Measurements from ENCODE around the gene FAAP100.

Gene FAAP100

DNA sequence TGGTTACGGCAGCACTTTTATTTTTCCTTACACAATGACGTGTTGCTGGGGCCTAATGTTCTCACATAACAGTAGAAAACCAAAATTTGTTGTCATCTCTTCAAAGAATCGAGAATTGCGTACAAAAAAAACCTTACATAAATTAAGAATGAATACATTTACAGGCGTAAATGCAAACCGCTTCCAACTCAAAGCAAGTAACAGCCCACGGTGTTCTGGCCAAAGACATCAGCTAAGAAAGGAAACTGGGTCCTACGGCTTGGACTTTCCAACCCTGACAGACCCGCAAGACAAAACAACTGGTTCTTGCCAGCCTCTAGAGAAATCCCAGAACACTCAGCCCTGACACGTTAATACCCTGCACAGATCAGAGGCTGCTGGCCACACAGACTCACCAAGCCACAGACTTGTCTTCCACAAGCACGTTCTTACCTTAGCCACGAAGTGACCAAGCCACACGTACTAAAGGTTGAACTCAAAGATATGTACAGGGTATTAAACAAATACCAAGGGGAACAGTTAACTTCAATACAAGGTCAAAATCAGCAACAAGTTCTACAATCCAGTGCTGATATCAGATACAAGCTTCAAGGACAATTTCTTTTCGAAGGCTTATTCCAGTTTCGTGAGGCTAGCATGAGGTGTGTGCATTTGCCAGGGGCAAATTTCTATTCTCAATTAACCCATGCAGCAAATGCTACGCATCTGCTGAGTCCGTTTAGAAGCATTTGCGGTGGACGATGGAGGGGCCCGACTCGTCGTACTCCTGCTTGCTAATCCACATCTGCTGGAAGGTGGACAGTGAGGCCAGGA, 42.0 kb downstream of the FAAP100 start:
- DNase-seq, result no peak

DNA sequence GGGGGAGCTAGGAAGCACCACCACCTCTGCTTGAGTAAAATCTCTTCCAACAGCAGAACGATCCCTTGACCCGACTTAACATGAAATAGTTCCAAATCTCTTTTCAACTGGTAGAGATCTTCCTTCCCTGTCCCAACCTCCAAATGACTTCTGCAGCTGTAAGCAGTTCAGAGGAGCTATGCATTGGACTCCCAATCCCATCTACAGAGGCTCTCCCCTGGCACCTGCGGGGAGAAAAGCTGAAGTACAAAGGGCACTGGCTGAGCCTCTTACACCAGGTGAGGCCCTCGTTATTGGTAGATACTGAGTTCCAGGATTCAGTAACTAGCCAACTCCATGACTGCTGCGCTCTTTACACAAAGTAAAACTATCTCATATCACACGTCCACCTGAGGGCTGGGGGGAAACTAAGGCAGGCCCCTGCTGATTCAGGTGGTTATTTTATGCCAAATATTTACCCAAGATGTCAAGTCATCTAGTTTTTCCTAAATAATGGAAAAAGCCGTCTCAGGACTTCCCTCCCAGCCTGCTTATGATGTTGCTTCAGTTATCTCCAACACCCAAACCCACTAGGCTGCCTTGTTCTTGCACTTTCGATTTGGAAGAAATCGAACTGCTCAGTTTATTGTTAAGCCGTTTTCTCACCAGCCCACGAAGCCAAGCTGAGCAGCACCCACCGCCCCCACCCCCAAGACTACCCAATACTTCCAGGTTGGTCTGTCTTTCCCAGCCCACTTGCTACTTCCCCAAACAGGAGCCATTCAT, 42.8 kb downstream of the FAAP100 start:
- peak; percentile 52 for DNase-seq

DNA sequence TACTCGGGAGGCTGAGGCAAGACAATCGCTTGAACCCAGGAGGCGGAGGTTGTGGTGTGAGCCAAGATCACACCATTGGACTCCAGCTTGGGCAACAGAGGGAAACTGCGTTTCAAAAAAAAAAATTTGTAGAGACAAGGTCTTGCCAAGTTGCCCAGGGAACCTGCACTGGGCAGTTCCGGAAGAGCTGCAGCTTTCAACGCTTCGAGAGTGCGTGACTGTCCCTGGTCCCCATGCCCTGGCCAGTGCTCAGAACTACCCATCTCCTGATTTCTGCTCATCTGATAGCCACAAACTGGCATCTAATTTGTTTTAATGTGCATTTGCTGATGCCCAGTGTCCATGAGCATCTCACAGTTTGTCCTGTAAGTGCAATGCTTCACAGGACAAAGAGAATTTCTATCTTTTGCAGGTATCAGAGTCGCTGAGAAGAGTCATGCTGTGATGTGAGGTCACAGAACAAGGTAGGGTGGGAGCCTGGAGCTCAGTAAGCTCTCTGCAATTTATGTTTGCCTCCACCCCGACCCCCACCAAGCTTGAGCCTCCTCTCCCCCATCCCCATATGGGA, 43.4 kb downstream of the FAAP100 start:
- no peak for DNase-seq

DNA sequence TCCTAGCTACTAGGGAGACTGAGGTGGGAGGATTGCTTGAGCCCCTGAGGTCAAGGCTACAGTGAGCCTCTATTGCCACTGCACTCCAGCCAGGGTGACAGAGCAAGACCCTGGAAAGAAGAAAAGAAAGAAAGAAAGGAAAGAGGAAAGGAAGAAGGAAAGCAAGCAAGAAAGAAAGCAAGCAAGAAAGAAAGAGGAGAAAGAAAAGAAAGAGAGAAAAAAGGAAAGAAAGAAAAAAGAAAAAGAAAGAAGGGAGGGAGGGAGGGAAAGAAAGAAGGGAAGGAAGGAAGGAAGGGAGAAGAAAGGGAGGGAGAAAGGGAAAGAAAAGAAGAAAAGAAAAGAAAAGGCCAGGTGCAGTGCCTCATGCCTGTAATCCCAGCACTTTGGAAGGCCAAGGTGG, 48.5 kb downstream of the FAAP100 start:
- no peak for DNase-seq

DNA sequence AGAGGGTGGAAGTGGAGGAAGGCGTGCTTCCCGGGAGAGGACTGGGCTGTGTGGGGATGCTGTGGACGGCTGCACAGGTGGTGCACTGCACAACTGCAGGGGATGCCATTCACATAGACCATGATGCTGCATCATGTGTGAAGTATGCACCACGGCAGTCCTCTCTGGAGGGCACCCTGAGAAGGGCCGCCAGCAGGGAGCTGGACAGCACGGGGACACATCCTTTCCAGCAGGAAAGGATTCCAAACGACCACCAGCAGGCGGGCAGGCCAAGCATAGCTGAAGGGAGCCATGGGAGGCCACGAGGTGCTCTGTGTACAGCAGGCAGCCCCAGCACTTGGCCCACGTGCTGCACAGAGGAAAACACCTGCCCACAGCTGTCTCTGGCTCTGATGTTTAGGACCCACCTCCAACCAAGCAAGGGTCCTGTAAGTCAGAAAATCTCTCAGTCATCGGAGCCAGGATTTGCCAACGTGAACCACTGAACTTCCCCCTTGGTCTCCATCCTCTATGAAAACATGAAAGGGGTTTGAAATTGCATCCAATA, 49.6 kb downstream of the FAAP100 start:
- DNase-seq, result no peak

DNA sequence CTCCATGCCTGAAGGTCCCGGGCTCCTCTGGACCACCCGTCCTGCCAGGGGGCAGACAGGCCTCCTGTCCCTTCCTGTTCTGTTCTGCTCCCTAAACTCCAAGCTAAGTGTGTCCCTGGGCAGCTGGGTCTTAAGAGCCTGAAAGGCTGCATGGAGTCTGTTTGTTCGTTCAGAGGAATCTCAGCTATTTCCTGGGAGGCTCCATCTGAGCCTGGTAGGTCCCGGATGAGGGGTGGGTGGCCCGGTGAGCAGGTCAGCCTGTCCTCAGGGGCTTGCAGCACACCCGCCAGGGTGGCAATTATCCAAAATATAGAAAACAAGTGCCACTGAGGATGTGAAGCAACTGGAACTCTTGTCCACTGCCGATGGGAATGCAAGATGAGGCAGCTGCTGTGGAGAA, 52.1 kb downstream of the FAAP100 start:
- no peak for DNase-seq

DNA sequence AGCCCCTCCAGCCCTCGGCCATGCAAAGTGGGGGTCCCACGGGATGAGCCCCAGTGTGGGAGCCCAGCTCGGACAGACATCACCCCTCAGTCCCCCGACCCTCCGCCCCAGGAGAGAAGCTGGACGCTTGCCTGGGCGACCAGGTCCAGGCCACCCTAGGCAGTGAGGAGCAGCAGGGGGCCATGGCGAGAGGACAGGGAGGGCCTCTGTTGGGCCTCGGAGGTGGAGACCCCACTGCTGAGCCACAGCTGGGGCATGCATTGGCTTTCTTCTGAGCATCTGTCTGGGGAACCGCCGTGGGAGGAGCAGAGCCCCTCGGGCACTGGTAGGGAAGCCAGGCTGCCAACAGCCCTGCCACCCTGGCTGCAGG, 52.6 kb downstream of the FAAP100 start:
- DNase-seq, result no peak

DNA sequence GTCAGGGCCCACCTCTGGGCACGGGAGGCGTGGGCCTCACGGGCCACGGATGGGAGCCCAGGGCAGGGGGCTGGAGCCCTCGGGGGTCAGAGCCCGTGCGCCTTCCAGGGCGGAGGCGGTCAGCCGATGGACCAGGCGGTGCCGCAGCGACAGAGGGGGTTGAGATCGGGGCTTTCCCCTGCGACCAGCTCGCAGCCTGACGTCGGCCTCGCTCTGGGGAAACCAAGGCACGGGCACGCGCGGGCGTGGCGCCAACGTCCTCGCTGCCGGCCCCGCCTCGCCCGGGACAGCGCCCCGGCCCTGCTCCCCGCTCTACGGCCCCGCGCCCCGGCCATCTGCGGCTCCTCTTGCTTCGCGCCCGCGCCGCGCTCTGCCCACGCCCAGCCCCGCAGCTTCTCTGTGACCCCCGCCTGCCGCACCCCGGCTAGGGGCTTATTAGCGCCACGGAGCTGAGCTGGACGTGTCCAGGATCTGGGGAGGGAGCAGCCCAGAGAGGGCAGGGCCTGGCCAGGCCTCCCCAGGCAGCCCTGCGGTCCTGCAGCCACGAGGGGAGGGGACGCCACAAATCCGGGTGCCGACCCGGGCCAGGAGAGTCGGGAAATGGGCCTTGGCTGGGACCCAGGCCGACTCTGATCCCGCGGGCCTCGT, 53.1 kb downstream of the FAAP100 start:
- no peak for DNase-seq

DNA sequence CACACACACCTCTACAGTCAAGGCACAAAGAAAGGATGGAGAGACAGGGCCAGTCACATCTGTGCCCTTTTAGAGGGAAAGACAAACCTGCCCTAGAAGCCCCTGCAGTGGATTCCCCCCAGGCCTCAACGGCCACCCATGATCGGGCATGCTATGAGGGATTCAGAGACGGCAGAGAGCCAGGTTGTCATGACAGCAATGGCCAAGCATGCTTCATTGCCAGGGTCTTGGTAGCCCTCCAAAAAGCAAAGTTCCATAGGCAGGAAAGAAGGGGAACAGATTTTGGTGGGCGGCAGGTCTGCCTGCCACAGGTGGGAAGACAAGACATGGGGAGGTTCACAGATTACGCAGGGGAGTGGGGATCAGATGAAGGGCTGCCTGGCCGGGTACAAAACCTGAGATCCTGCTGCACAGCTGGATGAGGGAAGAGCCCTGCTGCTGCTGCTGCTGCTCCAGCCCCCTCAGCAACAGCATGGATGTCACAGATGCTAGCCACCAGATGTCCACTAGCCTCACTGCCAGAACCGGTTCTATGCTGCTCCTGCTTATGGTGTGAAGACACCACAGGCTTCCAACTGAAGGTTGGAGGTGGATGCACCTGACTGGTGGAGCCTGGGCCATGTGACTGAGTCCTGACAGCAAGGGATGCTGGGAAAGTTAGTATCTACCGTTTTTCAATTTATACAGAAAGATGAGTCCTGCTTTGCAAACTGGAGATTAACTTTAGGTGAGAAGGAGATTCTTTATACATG, 57.4 kb downstream of the FAAP100 start:
- no peak for DNase-seq

DNA sequence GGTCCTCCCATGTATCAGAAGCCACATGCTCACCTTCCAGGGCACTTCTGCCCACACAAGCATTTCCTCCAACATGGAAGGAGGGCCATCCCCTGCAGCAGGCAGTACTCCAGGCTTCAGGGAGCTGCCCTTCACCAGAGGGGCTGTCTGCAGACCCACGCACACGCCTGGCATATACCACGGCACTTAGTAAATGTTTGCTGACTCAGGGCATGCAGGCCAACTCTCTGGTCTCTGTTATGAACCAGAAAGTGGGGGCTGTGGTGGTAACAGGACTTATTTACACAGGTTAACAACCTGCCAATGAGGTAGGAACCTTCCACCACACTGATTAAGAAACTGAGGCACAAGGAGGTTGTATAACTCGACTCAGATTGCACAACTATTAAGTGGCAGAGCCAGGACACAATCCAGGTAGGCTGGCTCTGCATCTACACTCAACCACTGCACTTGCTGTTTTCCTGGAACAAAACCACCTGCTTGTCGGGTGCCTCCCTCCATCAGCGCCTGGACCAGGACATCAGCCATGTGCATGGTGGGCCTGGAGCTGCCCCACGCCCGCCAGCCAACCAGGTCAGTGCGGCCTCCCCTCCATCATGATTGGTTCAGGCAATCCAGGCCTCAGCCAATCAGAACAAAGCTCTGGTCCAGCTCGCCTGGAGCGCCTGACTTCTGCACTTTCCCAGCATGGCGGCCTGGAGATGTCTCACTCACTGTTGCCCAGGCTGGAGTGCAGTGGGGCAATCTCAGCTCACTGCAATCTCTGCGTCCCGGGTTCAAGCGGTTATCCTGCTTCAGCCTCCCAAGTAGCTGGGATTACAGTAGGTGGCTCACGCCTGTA, 58.7 kb downstream of the FAAP100 start:
- no peak for DNase-seq

DNA sequence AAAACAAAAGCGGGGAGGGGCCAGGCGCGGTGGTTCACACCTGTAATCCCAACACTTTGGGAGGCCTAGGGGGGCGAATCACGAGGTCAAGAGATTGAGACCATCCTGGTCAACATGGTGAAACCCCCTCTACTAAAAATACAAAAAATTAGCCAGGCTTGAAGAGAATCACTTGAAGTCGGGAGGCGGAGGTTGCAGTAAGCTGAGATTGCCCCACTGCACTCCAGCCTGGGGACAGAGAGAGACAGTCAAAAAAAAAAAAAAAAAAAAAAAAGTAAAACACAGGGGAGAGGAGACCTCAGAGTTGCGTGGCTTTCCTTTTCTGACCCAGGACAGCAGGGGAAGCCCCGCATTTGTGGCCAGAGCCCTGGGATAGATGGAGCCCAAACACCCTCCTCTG, 59.4 kb downstream of the FAAP100 start:
- DNase-seq, result no peak

DNA sequence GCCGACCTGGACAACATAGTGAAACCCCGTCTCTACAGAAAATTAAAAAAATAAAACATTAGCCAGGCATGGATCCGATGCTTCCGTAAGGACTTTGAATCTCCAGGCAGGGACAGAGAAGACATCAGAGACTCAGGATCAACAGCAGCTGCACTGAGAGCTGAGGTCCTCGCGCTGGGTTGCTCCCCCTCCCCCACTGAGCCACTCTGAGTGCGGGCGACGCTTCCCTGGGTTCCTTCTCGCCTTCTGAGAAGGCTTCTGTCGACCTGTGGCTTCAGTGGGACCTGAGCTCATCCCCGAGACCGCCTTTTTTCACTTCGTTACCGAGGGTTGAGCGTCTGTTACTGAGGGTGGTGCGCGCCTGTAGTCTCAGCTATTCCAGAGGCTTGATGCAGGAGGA, 60.0 kb downstream of the FAAP100 start:
- no peak for DNase-seq

DNA sequence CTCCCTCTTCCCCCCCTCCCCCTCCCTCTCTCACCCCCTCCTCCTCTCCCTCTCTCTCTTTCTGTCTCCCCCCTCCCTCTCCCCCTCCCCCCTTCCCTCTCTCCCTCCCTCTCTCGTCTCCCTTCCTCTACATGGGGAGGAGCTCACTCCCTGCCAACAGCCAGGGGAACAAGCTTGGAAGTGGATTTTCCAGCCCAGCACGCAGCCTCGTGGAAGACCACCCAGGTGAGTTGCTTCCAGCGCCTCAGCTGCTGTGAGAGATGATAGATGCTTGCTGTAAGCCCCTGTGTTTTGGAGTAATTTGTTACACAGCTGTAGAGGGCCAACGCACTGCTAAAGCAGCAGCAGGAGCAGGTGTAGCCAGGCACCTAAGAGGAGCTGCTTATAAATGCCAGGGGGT, 60.4 kb downstream of the FAAP100 start:
- no peak for DNase-seq

DNA sequence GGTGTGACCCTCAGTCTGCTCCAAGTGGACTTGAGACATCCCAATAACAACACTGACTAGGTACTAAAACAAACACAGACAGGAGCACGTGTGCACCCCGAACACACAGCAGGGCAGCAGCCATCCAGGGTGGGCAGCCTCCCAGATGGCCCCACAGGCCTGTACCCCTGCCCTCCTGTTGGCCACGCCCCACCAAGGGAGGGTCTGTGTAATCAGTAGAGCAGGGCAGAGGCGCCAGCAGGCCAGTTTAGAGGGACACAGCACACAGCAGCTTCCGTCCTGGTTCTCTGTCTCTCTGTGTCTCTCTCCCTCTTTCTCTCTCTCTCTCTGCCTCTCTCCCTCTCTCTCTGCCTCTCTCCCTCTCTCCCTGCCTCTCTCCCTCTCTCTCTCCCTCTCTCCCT, 61.0 kb downstream of the FAAP100 start:
- no peak for DNase-seq

DNA sequence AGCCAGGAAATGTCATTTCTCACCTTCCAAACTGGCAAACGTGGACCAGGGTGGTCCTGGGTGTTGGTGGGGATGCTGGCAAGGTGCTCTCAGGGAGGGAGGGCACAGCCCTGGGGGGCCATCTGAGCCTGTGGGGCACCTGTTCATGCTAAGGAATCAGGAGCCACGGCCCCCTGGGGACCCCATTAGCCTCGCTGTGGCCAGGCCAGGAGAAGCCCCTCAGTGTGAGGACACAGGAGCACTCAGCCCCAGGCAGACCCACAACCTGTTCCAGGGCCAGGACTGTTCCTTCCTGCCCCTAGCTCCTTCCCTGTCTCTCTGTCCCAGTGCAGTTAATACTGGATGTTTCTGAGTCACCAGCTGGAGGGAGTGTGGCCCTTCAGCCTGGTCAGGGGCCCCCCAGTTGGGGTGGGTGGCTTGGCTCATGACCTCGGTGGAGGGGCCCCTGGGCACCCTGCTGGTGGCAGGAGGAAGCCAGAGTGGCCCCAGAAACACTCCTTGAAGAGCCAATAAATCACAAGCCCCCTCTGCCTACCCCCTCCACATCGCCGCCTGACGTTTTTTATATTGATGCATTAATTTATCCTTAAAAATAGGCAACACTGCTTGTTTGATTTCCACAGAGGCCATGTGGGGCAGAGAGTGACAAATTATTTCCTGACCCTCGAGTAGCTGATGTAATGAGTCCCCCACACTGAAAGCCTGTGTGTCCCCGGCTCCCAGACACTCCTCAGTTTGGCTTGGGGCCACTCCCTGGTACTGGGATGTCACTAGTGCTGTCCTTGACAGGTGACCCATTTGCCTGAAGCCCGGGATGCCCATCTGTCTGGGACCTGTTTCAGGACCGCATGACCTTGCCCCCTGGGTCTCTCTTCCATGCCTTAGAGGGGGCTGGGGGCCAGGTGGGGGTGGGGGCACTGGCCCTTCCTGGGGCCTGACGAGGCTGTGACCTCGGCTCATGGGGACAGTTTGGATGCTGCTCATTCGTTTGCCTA, 61.9 kb downstream of the FAAP100 start:
- DNase-seq, result no peak
